PFSK-1 (cell line): ENCODE results near the gene DIP2A.

Experiments used
- FOXP2 ChIP-seq: optimal IDR thresholded peaks from 2 replicates; pipeline ENCODE3; 2011; ENCODE audit warnings: borderline replicate concordance, control low read depth, inconsistent platforms; ENCODE audit not compliant: insufficient read depth; ENCODE audit errors: extremely low read length, extremely low read depth
- POLR2AphosphoS5 ChIP-seq: IDR thresholded peaks from 2 replicates; pipeline ENCODE4 v1.6.1; 2012; ENCODE audit warnings: low read depth, mild to moderate bottlenecking, control low read depth, low read length, moderate library complexity
- SIN3A ChIP-seq: IDR thresholded peaks from 2 replicates; pipeline ENCODE4 v1.6.1; 2012; ENCODE audit warnings: mild to moderate bottlenecking, low read length, moderate library complexity, borderline replicate concordance; ENCODE audit not compliant: insufficient read depth
- TAF1 ChIP-seq: IDR thresholded peaks from 2 replicates; pipeline ENCODE4 v1.6.1; 2012; ENCODE audit warnings: low read length, control low read depth, borderline replicate concordance; ENCODE audit not compliant: insufficient read depth
- TF ChIP-seq, protein P1 (sequence below), 2 experiments: IDR thresholded peaks; 2 replicates each; pipeline versions ENCODE4 v1.6.1 to v1.8.0; 2011 to 2012; ENCODE audit warnings: low read depth in 2 of 2, low read length in 2 of 2, control low read depth in 1 of 2, inconsistent platforms in 1 of 2, mild to moderate bottlenecking in 1 of 2, moderate library complexity in 1 of 2; ENCODE audit not compliant: insufficient read depth in 1 of 2

The DIP2A gene

DNA sequence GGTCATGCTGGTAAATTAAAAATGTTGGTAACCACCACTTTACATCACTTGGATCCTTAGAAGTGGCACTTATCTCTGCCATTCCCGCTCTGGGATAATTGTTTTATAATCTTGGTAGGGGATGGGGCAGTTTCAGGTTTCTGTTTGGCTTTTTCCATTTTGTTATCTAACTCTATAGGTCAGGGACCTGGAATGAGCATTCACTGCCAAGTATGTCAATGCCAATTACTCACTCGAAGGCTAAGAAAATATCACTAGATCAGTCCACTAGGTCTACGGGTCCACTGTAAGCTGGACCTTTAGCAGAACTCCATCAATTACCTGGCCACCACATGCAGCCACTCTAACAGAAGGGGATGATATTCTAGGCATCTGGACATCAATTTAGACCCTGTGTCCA is 4.5 kb upstream of the DIP2A start:
- TF ChIP-seq FOXP2: no peak
- no peak for TF ChIP-seq TAF1
- no peak for TF ChIP-seq POLR2AphosphoS5
- TF ChIP-seq SIN3A: no peak
- TF ChIP-seq, protein P1, sequence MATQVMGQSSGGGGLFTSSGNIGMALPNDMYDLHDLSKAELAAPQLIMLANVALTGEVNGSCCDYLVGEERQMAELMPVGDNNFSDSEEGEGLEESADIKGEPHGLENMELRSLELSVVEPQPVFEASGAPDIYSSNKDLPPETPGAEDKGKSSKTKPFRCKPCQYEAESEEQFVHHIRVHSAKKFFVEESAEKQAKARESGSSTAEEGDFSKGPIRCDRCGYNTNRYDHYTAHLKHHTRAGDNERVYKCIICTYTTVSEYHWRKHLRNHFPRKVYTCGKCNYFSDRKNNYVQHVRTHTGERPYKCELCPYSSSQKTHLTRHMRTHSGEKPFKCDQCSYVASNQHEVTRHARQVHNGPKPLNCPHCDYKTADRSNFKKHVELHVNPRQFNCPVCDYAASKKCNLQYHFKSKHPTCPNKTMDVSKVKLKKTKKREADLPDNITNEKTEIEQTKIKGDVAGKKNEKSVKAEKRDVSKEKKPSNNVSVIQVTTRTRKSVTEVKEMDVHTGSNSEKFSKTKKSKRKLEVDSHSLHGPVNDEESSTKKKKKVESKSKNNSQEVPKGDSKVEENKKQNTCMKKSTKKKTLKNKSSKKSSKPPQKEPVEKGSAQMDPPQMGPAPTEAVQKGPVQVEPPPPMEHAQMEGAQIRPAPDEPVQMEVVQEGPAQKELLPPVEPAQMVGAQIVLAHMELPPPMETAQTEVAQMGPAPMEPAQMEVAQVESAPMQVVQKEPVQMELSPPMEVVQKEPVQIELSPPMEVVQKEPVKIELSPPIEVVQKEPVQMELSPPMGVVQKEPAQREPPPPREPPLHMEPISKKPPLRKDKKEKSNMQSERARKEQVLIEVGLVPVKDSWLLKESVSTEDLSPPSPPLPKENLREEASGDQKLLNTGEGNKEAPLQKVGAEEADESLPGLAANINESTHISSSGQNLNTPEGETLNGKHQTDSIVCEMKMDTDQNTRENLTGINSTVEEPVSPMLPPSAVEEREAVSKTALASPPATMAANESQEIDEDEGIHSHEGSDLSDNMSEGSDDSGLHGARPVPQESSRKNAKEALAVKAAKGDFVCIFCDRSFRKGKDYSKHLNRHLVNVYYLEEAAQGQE (IDR thresholded peaks at IDR 0.05; ENCODE audit: insufficient read depth in 1 of 2, low read depth in 2 of 2, low read length in 2 of 2): no peak

DNA sequence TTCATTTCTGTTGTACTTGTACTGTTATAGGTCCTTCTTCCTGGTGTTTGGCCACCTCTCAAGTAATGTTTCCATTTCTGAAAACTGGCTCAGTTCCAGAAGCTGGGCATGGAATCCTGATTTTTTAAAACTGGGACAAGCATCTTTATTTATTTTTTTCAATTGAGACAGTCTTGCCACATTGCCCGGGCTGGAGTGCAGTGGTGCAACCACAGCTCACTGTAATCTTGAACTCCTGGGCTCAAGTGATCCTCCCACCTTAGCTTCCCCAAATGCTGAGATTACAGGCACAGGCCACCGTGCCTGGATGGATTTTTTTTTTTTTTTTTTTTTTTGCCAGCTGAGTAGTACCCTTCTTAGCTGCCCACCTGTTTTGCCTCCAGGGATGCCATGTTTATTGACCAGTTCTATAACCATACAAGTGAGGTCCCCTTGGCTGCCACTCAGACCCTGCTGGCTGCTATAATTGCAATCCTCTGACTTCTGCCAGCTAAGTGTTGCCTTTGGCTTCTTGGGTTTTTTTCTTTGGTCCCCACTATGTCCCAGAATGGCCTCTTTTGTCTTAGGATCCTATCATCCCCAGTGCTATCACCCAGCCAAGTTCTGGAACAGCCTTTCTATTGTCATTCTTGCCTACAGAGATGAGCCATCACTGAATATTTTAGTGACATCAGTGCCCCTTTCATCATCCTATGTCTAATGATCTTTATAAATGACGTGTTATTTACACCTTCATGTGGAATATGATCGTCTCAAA is 3.9 kb upstream of the DIP2A start:
- TF ChIP-seq FOXP2: no peak
- no peak for TF ChIP-seq POLR2AphosphoS5
- TF ChIP-seq, protein P1 (IDR thresholded peaks at IDR 0.05; ENCODE audit: insufficient read depth in 1 of 2, low read depth in 2 of 2, low read length in 2 of 2): no peak
- no peak for TF ChIP-seq SIN3A
- TF ChIP-seq TAF1: no peak

DNA sequence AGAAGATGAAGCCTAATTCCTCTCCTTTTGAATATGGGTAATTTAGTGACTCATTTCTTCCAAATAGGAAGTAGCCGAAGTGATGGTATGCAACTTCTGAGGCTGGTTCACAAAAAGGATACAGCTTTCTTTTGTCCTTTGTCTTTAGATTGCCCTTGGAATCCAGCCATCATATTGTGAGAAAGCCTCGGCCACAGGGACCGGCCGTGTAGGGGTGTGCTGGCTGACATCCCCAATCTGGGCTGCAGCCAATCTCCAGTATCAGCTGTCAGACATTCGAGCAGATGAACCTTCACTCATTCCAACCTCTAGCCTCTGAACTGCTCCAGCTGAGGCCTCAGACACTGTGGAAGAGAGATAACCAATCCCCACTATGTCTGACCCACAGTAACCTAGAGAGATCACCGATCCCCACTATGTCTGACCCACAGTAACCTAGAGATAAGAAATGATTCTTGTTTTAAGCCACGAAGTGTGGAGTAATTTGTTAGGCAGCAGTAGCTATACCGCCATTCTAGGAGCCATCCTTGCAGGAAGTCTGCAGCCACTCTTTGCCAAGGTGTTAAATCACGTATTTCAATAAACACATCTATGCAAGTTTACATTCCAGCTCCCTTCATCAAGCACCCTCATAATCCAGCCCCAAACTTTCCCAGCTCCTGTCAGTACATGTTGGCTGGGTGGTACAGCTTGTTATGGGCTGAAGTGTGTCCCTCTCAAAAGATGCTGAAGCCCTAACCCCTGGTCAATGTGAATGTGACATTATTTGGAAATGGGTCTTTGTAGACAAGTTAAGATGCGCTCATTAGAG is 2.9 kb upstream of the DIP2A start:
- TF ChIP-seq, protein P1 (IDR thresholded peaks at IDR 0.05; ENCODE audit: insufficient read depth in 1 of 2, low read depth in 2 of 2, low read length in 2 of 2): no peak
- TF ChIP-seq SIN3A: 0 out of 2 replicates have a peak, but pooled peaks have one; percentile 16

DNA sequence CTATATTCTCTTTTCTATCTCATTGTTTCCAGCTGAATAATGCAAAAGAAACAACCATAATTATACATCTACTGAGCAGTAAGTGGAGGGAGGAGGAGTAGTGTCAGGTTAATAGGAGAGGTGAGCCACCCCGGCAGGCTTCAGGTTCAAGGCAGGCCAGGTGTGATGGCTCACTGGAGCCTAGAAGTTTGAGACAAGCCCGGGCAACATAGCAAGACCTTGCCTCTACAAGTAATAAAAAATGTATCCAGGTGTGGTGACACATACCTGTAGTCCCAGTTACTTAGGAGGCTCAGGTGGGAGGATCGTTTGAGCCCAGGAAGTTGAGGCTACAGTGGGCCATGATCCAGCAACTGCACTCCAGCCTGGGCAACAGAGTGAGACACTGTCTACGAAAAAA is 1.9 kb upstream of the DIP2A start:
- TF ChIP-seq SIN3A (no peak), TAF1 (no peak)
- TF ChIP-seq, protein P1 (IDR thresholded peaks at IDR 0.05; ENCODE audit: insufficient read depth in 1 of 2, low read depth in 2 of 2, low read length in 2 of 2): no peak
